ENCODE measurements around the gene NADK. TPM values are rescaled to one million over a fixed set of nuclear protein-coding genes. Genes with fewer than 3 reads are reported as not detected.

Gene NADK
- total and polyA plus RNA-seq, 2 donors (not counting 1 experiment from before 2014, with no cell fraction given): 149 to 184 TPM

- intact Hi-C loops (cut with micrococcal nuclease): loop anchor here (1.0 kb wide), 1 partner anchor 18 kb away; no protein-coding TSS in a partner anchor
- Histone ChIP-seq H3K27me3 (replicated peaks in 1 of 4; ENCODE audit: control extremely low read depth in 1 of 4, control insufficient read depth in 3 of 4, insufficient read depth in 4 of 4, low read length in 3 of 4) (no peaks in the 10 kb centered on the region), H4K20me1 (ENCODE audit: control insufficient read depth, insufficient read depth, low read length, poor library complexity, severe bottlenecking) (peaks cover 67% of the 10 kb centered on the region), H3K4me2 (replicated peaks; ENCODE audit: low read depth, low read length, poor library complexity, severe bottlenecking) (peak overlapping the region; percentile 56), H2AFZ (ENCODE audit: insufficient read depth, low read depth, low read length, poor library complexity, severe bottlenecking) (peak overlapping the region; percentile 24), H3K9ac (ENCODE audit: low read length) (no peak overlapping the region), H3K4me3 (ENCODE audit: control extremely low read depth in 1 of 5, extremely low read depth in 1 of 5, insufficient read depth in 1 of 5, low read depth in 2 of 5, low read length in 4 of 5) (no peak overlapping the region), H3K79me2 (ENCODE audit: control insufficient read depth, insufficient read depth, low read length) (peaks cover 93% of the 10 kb centered on the region), H3K27ac (ENCODE audit: low read length in 2 of 2) (peak overlapping the region; percentile 40 to 74), H3K4me1 (ENCODE audit: control insufficient read depth in 2 of 2, insufficient read depth in 2 of 2, low read length in 2 of 2) (peaks cover 27 to 40% of the 10 kb centered on the region in 2 donors), H3K9me3 (ENCODE audit: control extremely low read depth in 1 of 3, control insufficient read depth in 2 of 3, insufficient read depth in 1 of 3, low read length in 2 of 3) (no peaks in the 10 kb centered on the region), H3K36me3 (replicated peaks in 1 of 2; ENCODE audit: control extremely low read depth in 1 of 2, control insufficient read depth in 1 of 2, extremely low read depth in 1 of 2, insufficient read depth in 2 of 2, low read length in 1 of 2) (peaks cover 5 to 70% of the 10 kb centered on the region in 2 experiments)
- no peaks in the 10 kb centered on the region for H3K9me3 Mint-ChIP-seq (ENCODE audit: insufficient read depth)
- DNase-seq (peak; percentile 68), ATAC-seq (ENCODE audit: low read depth) (peak; percentile 81)
- H3K27ac Mint-ChIP-seq: peak overlapping the region; percentile 90
- TF ChIP-seq EZH2 (IDR thresholded peaks at IDR 0.05; ENCODE audit: borderline replicate concordance, insufficient read depth, low read depth, low read length, poor library complexity, severe bottlenecking): no peak
- TF ChIP-seq CTCF (IDR thresholded peaks at IDR 0.05): no peak
- WGBS (ENCODE audit: insufficient coverage): 72% methylated on average over 11 of the region's 11 CpGs
- H3K27me3 Mint-ChIP-seq: no peaks in the 10 kb centered on the region
- ChIA-PET POLR2A (interaction anchor here (0.7 kb wide), 1 partner anchor 21 kb away, joined by 3 read pairs; no protein-coding TSS in a partner anchor), CTCF (interaction anchor here (0.8 to 1.5 kb wide), 6 partner anchors 9 to 111 kb away, joined by 3 to 7 read pairs (median 4); no protein-coding TSS in a partner anchor)
- H3K4me1 Mint-ChIP-seq: peaks cover 53% of the 10 kb centered on the region
- peak overlapping the region; percentile 40 for H3K4me3 Mint-ChIP-seq
Measured at GRCh38 chr1:1797731-1798341, 19.6 kb upstream of the NADK start.

GRCh38 chr1:1796466-1796865 lies 18.2 kb upstream of the NADK start:
- 96% methylated on average over 5 of the region's 5 CpGs for WGBS (ENCODE audit: insufficient coverage)
- Histone ChIP-seq H3K36me3 (replicated peaks in 1 of 2; ENCODE audit: control extremely low read depth in 1 of 2, control insufficient read depth in 1 of 2, extremely low read depth in 1 of 2, insufficient read depth in 2 of 2, low read length in 1 of 2) (peaks cover 5 to 71% of the 10 kb centered on the region in 2 experiments), H3K79me2 (ENCODE audit: control insufficient read depth, insufficient read depth, low read length) (peaks cover 94% of the 10 kb centered on the region), H3K4me1 (ENCODE audit: control insufficient read depth in 2 of 2, insufficient read depth in 2 of 2, low read length in 2 of 2) (peaks cover 26 to 37% of the 10 kb centered on the region in 2 donors), H3K4me2 (replicated peaks; ENCODE audit: low read depth, low read length, poor library complexity, severe bottlenecking) (no peak overlapping the region), H4K20me1 (ENCODE audit: control insufficient read depth, insufficient read depth, low read length, poor library complexity, severe bottlenecking) (peaks cover 65% of the 10 kb centered on the region), H3K27ac (ENCODE audit: low read length in 2 of 2) (peak overlapping the region in 1 of 2 donors; percentile 48), H3K27me3 (replicated peaks in 1 of 4; ENCODE audit: control extremely low read depth in 1 of 4, control insufficient read depth in 3 of 4, insufficient read depth in 4 of 4, low read length in 3 of 4) (no peaks in the 10 kb centered on the region), H3K9me3 (ENCODE audit: control extremely low read depth in 1 of 3, control insufficient read depth in 2 of 3, insufficient read depth in 1 of 3, low read length in 2 of 3) (no peaks in the 10 kb centered on the region), H3K9ac (ENCODE audit: low read length) (no peak overlapping the region), H3K4me3 (ENCODE audit: control extremely low read depth in 1 of 5, extremely low read depth in 1 of 5, insufficient read depth in 1 of 5, low read depth in 2 of 5, low read length in 4 of 5) (no peak overlapping the region), H2AFZ (ENCODE audit: insufficient read depth, low read depth, low read length, poor library complexity, severe bottlenecking) (no peak overlapping the region)
- CTCF ChIA-PET: interaction anchor here (1.2 to 1.3 kb wide), 2 partner anchors 27 to 109 kb away, joined by 5 to 6 read pairs; no protein-coding TSS in a partner anchor
- H3K27ac Mint-ChIP-seq: peak overlapping the region; percentile 77
- peak; percentile 40 for DNase-seq
- peaks cover 44% of the 10 kb centered on the region for H3K4me1 Mint-ChIP-seq
- no peak for TF ChIP-seq EZH2 (IDR thresholded peaks at IDR 0.05; ENCODE audit: borderline replicate concordance, insufficient read depth, low read depth, low read length, poor library complexity, severe bottlenecking)
- peak; percentile 36 for TF ChIP-seq CTCF (IDR thresholded peaks at IDR 0.05)
- no peak for ATAC-seq (ENCODE audit: low read depth)
- no peak overlapping the region for H3K4me3 Mint-ChIP-seq
- intact Hi-C loops (cut with micrococcal nuclease): no loop called here
- POLR2A ChIA-PET: no interaction called here
- no peaks in the 10 kb centered on the region for H3K9me3 Mint-ChIP-seq (ENCODE audit: insufficient read depth)
- no peaks in the 10 kb centered on the region for H3K27me3 Mint-ChIP-seq
